ENCODE results near the gene MTOR. TPM values are rescaled to one million over a fixed set of nuclear protein-coding genes. Genes with fewer than 3 reads are reported as not detected.

MTOR gene
- total and polyA plus RNA-seq, 2 of the 8 experiments (the other 6 are each of a cell fraction or from before 2014, with no cell fraction given): 44.2 to 76.8 TPM

GRCh38 chr1:11078631-11079030 lies 183.7 kb downstream of the MTOR start (continued):
- no peak for TF ChIP-seq CHD7 (IDR thresholded peaks at IDR 0.05; ENCODE audit: insufficient replicate concordance, low read length)
- TF ChIP-seq POLR2A (IDR thresholded peaks at IDR 0.05; ENCODE audit: control extremely low read depth in 1 of 2, low read depth in 2 of 2, low read length in 2 of 2): no peak
- TF ChIP-seq CBX8 (IDR thresholded peaks at IDR 0.05; ENCODE audit: borderline replicate concordance, low read depth, low read length): no peak
- TF ChIP-seq BCL11A (IDR thresholded peaks at IDR 0.05; ENCODE audit: low read depth in 2 of 2, low read length in 2 of 2): no peak
- no peak for TF ChIP-seq TAF1 (IDR thresholded peaks at IDR 0.05; ENCODE audit: low read depth, low read length)
- TF ChIP-seq RNF2 (IDR thresholded peaks at IDR 0.05; ENCODE audit: borderline replicate concordance, low read depth, low read length, missing control alignments, poor library complexity, severe bottlenecking): no peak
- no peak for TF ChIP-seq TCF12 (IDR thresholded peaks at IDR 0.05; ENCODE audit: low read depth, low read length)
- no peak for TF ChIP-seq SAP30 (IDR thresholded peaks at IDR 0.05; ENCODE audit: insufficient read depth, insufficient replicate concordance, low read length)

Measured in H1 (cell line).